NOMO-1 treated with dmso at 0.1 percent for 144 hours (cell line): ENCODE measurements around the gene PDE4D.

Experiments used
- DNase-seq: peaks from one replicate; lab custom pipeline; 2025; ENCODE audit not compliant: unreplicated experiment; lab: John Stamatoyannopoulos, UW

PDE4D gene

DNA sequence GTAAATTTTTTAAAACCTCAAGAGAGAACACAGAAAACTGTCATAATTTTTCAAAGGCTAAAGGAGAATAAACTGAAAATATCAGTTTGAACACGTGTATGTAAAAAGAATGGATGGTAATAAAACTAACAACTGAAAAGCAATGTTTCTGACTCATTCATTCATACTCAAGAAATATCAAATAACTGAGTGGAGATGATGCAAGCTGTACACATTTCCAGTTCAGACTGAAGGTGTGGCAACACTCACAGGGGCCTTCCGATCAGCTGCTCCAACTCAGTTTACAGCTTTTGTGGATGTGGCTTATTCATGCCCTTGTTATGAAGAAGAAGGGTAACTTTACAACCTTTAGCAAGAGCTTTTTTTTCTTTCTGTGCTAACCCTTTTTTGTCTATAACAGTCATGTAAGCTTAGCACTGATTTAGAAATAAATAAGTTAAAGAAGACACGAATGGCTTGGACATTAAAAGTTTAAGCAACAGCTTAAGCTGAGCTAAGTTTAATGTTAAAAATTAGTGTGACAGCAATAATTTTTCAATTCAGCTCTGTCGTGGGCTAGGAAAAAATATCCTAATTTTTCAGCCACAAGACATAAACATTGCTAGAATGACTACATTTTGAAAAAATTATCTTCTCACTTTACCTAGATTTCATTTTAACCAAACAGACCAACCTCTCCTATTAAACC, 857.1 kb downstream of the PDE4D start:
- peak; percentile 59 for DNase-seq

DNA sequence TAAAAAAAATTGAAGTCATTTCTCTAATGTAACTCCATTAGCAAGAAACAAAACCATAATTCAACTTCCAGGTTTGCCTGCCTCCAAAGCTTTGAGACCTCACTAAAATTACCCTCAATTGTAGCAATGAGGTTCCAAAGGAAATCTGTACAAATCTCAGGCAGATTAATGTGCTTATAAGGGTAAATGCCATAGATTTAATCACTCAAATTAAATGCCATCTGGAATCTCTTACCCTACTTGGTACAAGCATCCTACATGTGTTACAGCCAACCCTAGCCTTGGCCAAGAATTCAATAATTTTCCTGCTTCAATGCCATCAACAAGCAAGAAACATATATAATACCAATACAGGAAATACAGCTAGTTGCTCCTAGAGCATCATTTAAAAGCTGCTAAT, 857.8 kb downstream of the PDE4D start:
- no peak for DNase-seq

- DNase-seq, result no peak
Measured at GRCh38 chr5:59034498-59035186, 858.9 kb downstream of the PDE4D start.

DNA sequence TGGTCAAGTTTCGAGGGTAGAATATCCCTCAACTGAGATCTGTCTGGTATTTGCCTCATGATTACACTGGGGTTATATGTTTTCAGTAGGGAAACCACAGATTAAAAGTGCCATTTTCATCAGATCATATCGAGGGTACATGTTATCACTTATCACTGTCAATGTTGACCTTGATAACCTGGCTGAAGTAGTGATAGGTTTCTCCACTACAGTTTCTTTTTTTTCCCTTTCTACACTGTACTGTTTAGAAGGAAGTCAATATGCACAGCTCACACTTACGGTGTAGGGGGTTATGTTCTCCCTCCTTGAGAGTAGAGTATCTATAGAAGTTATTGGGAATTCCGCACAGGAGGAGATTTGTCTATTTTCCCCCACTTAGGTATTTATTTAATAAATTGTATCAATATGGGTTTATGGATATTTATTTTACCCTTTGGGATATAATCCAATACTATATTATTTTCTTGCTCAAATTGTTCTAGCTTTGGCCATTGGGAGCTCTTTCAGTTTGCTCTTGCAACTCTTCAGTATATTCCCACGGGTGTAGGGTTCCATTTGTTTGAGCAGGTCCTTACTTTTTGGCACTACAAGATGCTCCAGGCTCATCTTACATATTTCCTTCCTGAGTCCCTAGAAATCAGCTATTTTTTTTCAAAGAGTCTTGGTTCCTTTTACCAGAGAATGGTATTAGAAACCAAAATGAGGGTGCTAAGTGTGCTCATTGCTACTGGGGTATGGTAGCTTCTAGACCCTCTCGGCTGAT, 866.2 kb downstream of the PDE4D start:
- no peak for DNase-seq

DNA sequence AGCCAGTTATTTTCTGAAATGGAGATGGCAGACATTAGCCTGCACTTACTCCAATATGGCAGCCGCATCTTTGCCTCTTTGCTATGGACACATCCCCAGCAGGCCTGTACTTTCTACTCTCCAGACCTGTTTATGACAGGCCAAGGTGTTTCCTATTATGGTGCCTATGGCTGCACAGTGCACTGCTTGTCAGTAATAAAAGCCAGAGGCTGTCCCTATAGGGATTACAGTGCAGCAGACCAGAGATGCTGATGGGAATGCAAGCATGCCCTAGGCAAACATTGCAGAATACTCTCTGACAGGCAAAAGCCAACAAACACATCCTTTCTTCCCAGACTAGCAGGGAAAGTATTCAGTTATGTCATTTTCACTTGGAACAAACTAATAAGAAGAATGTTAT, 867.8 kb downstream of the PDE4D start:
- DNase-seq, result no peak

DNA sequence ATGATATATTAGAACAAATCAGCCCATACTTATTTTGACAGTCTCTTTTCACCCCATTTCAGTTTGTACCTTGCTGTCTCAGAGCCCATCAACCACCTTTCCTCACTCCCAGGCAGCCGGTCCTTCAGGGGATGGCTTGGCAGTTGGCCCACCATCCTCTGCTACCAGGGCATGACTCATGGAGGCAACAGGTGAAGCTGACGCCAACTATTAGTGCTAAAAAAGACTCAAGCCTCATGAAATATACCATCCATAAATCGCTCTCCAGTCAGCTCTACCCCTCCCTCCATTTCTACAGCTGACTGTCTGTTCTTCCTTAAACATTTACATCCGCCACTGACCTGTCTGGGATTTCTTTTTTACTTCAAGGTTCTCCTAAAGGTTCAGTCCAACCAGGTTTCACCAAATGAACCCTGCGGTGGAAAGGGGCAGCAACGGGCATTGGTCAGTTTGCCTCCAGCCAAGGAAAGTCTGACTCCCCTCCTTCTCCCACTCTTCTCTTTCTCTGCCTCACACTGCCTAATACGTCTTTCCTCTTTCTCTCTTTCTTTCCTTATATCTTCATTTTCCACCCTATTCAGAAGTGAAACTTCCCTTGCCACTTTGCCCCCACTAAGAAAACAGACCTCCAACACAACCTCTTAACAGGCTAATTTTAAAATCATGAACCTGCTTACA, 871.5 kb downstream of the PDE4D start:
- no peak for DNase-seq

GRCh38 chr5:59021286-59021673, 872.2 kb downstream of the PDE4D start:
- no peak for DNase-seq

DNA sequence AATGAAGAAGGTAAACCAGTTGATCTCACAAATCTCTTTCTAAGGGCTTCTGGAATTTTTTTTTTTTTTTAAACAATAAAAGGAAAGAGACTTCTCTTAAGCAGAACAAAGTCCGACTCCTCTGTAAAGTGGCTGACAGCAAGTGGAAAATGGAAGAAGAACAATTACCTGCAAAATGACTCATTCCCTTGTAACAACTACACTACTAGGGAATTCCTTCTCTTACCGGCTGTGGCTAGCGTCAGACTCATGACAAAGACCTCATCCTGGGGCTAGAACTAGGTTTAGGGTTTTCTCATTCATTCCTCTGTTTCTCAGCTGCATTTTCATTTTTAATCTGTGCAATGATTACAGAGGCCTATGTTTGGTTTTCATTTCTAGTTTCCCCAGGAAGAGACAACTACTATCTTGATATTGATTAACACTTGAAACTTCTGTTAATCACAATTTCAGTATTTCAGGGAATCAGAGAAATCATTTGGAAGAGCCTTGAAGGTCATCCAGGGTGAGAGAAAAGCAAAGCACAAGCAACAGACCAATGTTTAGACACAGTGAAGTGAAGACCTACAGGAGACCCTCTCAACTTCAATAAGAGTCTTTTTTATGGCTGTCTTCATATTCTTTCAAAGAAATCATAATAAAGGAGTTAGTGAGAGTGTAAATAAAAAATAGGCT, 872.8 kb downstream of the PDE4D start:
- no peak for DNase-seq

GRCh38 chr5:59019078-59019477, 874.4 kb downstream of the PDE4D start:
- no peak for DNase-seq

GRCh38 chr5:59016925-59017324, 876.6 kb downstream of the PDE4D start:
- DNase-seq, result no peak

GRCh38 chr5:59008816-59009473, 884.6 kb downstream of the PDE4D start:
- DNase-seq, result no peak

DNA sequence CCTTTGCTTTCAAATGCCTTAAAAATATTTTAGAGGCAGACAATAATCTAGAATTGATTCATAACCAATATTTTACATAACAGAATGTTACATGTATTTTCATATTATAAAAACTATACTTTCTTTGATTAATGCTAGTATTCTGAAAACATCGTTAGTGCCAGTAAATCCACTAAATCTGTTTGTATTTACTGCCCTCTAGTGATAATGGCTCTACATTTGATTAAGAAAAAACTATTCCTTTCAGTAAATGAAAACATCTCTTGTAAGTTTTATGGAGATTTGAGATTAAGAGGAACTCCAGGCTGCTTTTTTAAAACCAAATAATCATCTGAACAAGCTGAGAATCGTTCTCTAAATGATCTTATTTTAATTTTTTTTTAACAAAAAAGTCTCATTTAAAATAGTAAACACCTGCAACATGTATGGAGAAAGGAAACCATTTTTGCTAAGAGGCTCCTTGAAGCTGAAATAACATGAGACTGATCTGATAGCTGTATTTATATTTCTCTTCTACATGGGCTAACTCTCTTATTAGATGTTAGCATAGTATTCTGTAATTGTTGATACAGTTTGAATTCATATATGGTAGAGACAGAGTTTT, 886.0 kb downstream of the PDE4D start:
- no peak for DNase-seq

GRCh38 chr5:59005934-59006701, 887.4 kb downstream of the PDE4D start:
- DNase-seq, result no peak

DNA sequence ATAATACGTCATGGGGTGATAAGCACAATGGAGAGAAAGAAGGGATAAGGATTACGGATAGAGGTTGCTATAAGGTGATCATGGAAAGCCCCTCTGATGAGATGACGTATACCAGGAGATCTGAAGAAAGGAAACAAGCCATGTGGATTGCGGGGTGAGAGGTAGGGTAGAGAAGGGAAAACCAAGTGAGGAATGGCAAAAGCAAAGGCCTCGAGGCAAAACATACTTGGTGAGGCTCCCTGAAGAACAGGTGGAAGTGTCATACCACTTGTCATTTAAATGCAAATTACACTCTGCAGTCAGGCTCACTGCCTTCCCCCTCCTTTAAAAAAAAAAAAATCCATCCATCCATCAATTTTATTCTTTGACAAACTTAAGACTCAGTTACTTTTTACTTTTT, 889.9 kb downstream of the PDE4D start:
- DNase-seq, result no peak

DNA sequence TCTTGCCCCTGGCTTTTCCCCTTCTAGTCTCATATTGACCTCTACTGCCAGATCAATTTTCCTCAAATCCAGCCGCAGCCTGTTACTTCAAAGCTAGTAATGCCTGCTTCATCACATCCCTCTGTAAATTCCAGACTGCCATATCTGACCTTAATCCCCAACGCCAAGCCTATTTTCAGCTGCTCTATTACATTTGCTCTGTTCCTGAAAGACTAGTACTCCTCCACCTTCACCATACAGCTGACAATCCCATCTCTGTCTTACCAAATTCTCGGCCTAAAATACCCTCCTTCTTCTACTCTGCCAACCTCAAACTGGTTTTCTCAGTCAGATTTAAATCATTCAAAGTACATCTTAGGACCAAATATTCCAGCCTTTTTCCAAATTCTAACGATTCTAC, 890.4 kb downstream of the PDE4D start:
- no peak for DNase-seq

GRCh38 chr5:59002162-59002825, 891.2 kb downstream of the PDE4D start:
- no peak for DNase-seq

GRCh38 chr5:59001716-59002115, 891.8 kb downstream of the PDE4D start:
- DNase-seq, result no peak

- no peak for DNase-seq
Measured at GRCh38 chr5:59001154-59001553, 892.4 kb downstream of the PDE4D start.

- no peak for DNase-seq
Measured at GRCh38 chr5:59000211-59000610, 893.3 kb downstream of the PDE4D start.
